AG09309 (cell line): ENCODE data around the gene CCHCR1.
A peak's percentile ranks its signal among the peaks of the same experiment; 100 is the strongest.
"Not testable (repeated sequence)": the region's sequence is repeated elsewhere in the genome, so short reads cannot be mapped to it uniquely, and the experiment has no call there.

Source experiments
- DNase-seq: peaks from one replicate; pipeline ENCODE4 v3.0.0-alpha.2; 2010; ENCODE audit warnings: low read depth
- H3K4me3 ChIP-seq: 2 replicates; pipeline ENCODE4 v1.5.1; 2011; ENCODE audit warnings: mild to moderate bottlenecking, low read depth, low read length, moderate library complexity; ENCODE audit not compliant: control insufficient read depth
- TF ChIP-seq, protein P1 (sequence below): IDR thresholded peaks from 2 replicates; pipeline ENCODE4 v1.5.1; 2011; ENCODE audit warnings: mild to moderate bottlenecking, low read depth, low read length, inconsistent platforms; ENCODE audit not compliant: insufficient read depth, control insufficient read depth; ENCODE audit errors: missing control alignments

Gene CCHCR1

GRCh38 chr6:31187780-31188194 lies 30.2 kb upstream of the CCHCR1 start:
- DNase-seq = no peak
- no peak overlapping the region for H3K4me3 ChIP-seq
- TF ChIP-seq, protein P1, sequence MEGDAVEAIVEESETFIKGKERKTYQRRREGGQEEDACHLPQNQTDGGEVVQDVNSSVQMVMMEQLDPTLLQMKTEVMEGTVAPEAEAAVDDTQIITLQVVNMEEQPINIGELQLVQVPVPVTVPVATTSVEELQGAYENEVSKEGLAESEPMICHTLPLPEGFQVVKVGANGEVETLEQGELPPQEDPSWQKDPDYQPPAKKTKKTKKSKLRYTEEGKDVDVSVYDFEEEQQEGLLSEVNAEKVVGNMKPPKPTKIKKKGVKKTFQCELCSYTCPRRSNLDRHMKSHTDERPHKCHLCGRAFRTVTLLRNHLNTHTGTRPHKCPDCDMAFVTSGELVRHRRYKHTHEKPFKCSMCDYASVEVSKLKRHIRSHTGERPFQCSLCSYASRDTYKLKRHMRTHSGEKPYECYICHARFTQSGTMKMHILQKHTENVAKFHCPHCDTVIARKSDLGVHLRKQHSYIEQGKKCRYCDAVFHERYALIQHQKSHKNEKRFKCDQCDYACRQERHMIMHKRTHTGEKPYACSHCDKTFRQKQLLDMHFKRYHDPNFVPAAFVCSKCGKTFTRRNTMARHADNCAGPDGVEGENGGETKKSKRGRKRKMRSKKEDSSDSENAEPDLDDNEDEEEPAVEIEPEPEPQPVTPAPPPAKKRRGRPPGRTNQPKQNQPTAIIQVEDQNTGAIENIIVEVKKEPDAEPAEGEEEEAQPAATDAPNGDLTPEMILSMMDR = no peak

DNA sequence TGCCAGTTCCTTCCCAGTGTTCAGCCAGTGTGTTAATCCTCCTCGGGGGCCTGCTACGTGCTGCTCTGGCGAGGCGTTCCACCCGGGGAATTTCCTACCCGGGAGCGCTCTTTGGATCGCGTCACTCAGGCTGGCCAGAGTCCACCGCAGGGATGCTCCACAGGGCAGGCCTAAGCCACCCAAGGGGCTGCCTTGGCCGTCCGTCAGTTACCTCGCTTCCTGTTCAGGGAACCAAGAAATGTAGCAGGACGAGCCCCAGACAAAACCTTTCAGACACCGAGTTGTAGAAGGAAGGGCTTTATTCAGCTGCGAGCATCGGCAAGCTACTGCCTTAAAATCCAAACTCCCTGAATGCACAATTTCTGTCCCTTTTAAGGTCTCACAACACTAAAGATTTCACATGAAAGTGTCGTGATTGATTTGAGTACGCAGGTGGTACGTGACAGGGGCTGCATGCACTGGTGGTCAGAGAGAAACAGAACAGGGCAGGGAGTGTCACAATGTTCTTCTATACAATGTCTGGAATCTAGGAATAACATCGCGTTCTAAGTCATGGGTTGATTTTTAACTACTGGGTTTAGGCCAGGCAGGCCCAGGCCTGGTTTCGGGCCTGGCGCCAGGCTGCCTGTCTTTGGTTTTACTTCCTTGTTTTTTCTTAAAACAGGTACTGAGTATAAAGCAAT lies 28.6 kb upstream of the CCHCR1 start:
- DNase-seq = no peak
- TF ChIP-seq, protein P1 = no peak
- no peak overlapping the region for H3K4me3 ChIP-seq

- H3K4me3 ChIP-seq, DNase-seq: not testable (repeated sequence)
These were observed 28.1 kb upstream of the CCHCR1 start for GRCh38 chr6:31185695-31186051.

DNA sequence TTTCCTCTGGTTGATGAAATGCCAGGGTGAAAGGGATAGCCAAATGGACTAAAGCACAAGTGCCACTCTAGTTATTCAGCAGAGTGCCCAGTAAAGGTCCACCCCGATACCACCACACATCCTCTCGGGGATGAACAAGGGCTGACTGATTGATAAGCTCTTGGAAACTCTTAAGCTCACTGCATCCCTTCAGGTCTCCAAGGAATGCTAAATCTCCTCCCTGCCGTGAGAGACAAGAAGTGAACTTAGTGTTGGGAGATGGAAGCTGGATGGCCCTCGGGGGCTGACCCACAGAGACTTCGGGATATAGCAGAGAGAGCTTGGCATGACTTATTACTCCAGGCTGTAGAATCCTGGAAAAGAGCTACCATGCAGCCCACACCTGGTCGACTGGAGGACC lies 26.3 kb upstream of the CCHCR1 start:
- DNase-seq, H3K4me3 ChIP-seq: not testable (repeated sequence)

GRCh38 chr6:31183287-31183686 lies 25.7 kb upstream of the CCHCR1 start:
- not testable (repeated sequence) for H3K4me3 ChIP-seq, DNase-seq

DNA sequence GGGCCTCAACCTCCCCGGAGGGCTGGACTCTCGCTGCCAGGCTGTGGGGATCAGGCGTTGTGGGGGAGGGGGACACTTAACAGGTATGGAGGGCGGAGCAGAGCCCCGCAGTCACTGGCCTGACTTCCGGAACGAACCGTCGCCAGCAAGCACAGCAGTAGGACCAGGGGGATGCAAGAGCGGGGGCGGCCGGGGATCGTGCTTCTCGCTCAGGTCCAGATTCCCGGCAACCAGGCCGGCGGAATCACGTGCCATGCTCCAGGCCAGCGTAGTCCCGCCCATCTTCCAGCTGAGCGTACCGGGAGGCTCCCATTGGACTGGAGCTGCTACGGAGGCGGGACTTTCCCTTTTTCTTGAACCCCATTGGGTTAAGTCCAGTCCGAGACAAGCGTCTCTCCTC lies 22.9 kb upstream of the CCHCR1 start:
- TF ChIP-seq, protein P1 = no peak
- peak; percentile 67 for DNase-seq
- H3K4me3 ChIP-seq = peak overlapping the region; percentile 83

- peak overlapping the region; percentile 83 for H3K4me3 ChIP-seq
- DNase-seq = no peak
- TF ChIP-seq, protein P1 = no peak
These were observed 22.3 kb upstream of the CCHCR1 start for GRCh38 chr6:31179896-31180295.

DNA sequence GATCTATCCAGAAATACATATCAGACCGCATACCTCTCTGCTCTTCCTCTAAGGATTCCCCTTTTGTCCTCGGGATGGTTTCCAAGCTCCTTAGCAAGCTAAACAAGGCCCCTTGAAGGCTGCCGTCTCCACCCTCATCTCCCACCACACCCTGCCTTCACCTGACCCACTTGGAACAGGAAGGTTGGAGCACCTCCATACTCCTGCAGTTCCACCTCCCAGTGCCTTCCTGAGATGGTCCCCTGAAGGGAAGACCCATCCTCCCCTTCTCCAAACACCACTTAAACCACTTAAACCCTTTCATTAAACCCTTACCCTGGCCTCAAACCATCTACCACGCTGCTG lies 21.4 kb upstream of the CCHCR1 start:
- no peak overlapping the region for H3K4me3 ChIP-seq
- no peak for DNase-seq
- TF ChIP-seq, protein P1 = no peak
